PC-9 (cell line): ENCODE data around the gene LTA. TPM values are rescaled to one million over a fixed set of nuclear protein-coding genes. Genes with fewer than 3 reads are reported as not detected.
"Not testable (repeated sequence)": the region's sequence is repeated elsewhere in the genome, so short reads cannot be mapped to it uniquely, and the experiment has no call there.

Source experiments
- BruUV-seq: library from RNA; stranded (reverse); fragments of 400-500 nt; replicated peaks from 2 replicates; lab custom pipeline; 2021; lab: Mats Ljungman, UMichigan
- CTCF ChIA-PET: fragments of 300-600 bp; sonication (Branson Sonifier 250); formaldehyde crosslinking; loops from one replicate; lab custom pipeline; 2022; ENCODE audit warnings: antibody characterized with exemption; lab: Charles Lee
- POLR2A ChIA-PET: fragments of 300-600 bp; sonication (Branson Sonifier 250); formaldehyde crosslinking; loops from one replicate; lab custom pipeline; 2022; ENCODE audit warnings: antibody characterized with exemption; ENCODE audit not compliant: unreplicated experiment; lab: Charles Lee
- DNase-seq, 2 experiments: peaks; one replicate each; pipeline versions ENCODE4 v3.0.0 to v3.0.0-alpha.2; 2015 to 2022; ENCODE audit warnings: mixed read lengths in 1 of 2
- H2AFZ ChIP-seq: fragments of 200-600 bp; sonication (generic); 2 replicates; pipeline ENCODE4 v1.8.1; 2017; ENCODE audit warnings: antibody characterized with exemption
- H3F3A ChIP-seq: fragments of 200-600 bp; sonication (generic); 2 replicates; pipeline ENCODE4 v1.8.1; 2017; ENCODE audit warnings: antibody characterized with exemption, mild to moderate bottlenecking, low read depth; ENCODE audit not compliant: insufficient read depth
- H3K27ac ChIP-seq: fragments of 200-600 bp; sonication (generic); 2 replicates; pipeline ENCODE4 v1.6.1; 2016; ENCODE audit warnings: mixed run types
- H3K27me3 ChIP-seq: fragments of 200-600 bp; sonication (generic); 2 replicates; pipeline ENCODE4 v1.6.1; 2016; ENCODE audit warnings: low read depth, mixed run types; ENCODE audit not compliant: insufficient read depth
- H3K36me3 ChIP-seq: fragments of 200-600 bp; sonication (generic); 2 replicates; pipeline ENCODE4 v1.6.1; 2016; ENCODE audit warnings: low read depth, mixed run types
- H3K4me1 ChIP-seq: fragments of 200-600 bp; sonication (generic); replicated peaks from 2 replicates; pipeline ENCODE4 v1.6.1; 2016; ENCODE audit warnings: mixed run types; ENCODE audit not compliant: insufficient read depth
- H3K4me2 ChIP-seq: fragments of 200-600 bp; sonication (generic); 2 replicates; pipeline ENCODE4 v1.6.1; 2017; ENCODE audit warnings: mixed run types
- H3K4me3 ChIP-seq: fragments of 200-600 bp; sonication (generic); 2 replicates; pipeline ENCODE4 v1.6.1; 2016; ENCODE audit warnings: mixed run types
- H3K79me2 ChIP-seq: fragments of 200-600 bp; sonication (generic); 2 replicates; pipeline ENCODE4 v1.6.1; 2017; ENCODE audit warnings: low read depth, mixed run types
- H3K9me2 ChIP-seq: fragments of 200-600 bp; sonication (generic); 2 replicates; pipeline ENCODE4 v1.8.1; 2017; ENCODE audit warnings: mild to moderate bottlenecking; ENCODE audit not compliant: insufficient read depth
- H3K9me3 ChIP-seq: fragments of 200-600 bp; sonication (generic); 2 replicates; pipeline ENCODE4 v1.8.1; 2016; ENCODE audit warnings: low read depth; ENCODE audit not compliant: insufficient read depth
- H4K20me1 ChIP-seq: fragments of 200-600 bp; sonication (generic); 2 replicates; pipeline ENCODE4 v1.8.1; 2017; ENCODE audit not compliant: insufficient read depth
- EZH2 ChIP-seq: fragments of 200-600 bp; sonication (generic); IDR thresholded peaks from 2 replicates; pipeline ENCODE4 v1.8.0; 2017; ENCODE audit warnings: antibody characterized with exemption, low read depth
- intact Hi-C: fragments of 100-400 bp; cut with micrococcal nuclease; formaldehyde crosslinking; loops from one replicate; pipeline ENCODE4 v1.10.0; 2022; ENCODE audit not compliant: unreplicated experiment
- total RNA-seq: library from RNA; stranded (reverse); gene quantifications from 2 replicates; pipeline ENCODE4 v1.2.3, GENCODE V29; 2021
- TF ChIP-seq, protein P1 (sequence below): fragments of 200-600 bp; sonication (generic); conservative IDR thresholded peaks from 2 replicates; pipeline ENCODE4 v1.6.1; 2017; ENCODE audit warnings: mixed run types, antibody characterized with exemption, mild to moderate bottlenecking, moderate library complexity

LTA gene
- total RNA-seq, 1 experiment from 2014 or later = not detected

GRCh38 chr6:31587791-31588777 is 16.0 kb downstream of the LTA start:
- CTCF ChIA-PET = interaction anchor here (0.6 to 0.7 kb wide), 3 partner anchors 73 to 261 kb away, joined by 8 to 13 read pairs (median 8); partner anchors contain the start of gene C6orf47
- Histone ChIP-seq H2AFZ (no peak overlapping the region), H3K4me3 (no peak overlapping the region), H3K4me2 (no peak overlapping the region), H3K4me1 (no peaks in the 10 kb centered on the region), H3K36me3 (no peaks in the 10 kb centered on the region), H3F3A (no peaks in the 10 kb centered on the region), H3K79me2 (no peaks in the 10 kb centered on the region), H3K27ac (no peak overlapping the region), H3K9me2 (no peaks in the 10 kb centered on the region), H4K20me1 (no peaks in the 10 kb centered on the region), H3K27me3 (no peaks in the 10 kb centered on the region), H3K9me3 (no peaks in the 10 kb centered on the region)
- no peak for DNase-seq
- TF ChIP-seq, protein P1, sequence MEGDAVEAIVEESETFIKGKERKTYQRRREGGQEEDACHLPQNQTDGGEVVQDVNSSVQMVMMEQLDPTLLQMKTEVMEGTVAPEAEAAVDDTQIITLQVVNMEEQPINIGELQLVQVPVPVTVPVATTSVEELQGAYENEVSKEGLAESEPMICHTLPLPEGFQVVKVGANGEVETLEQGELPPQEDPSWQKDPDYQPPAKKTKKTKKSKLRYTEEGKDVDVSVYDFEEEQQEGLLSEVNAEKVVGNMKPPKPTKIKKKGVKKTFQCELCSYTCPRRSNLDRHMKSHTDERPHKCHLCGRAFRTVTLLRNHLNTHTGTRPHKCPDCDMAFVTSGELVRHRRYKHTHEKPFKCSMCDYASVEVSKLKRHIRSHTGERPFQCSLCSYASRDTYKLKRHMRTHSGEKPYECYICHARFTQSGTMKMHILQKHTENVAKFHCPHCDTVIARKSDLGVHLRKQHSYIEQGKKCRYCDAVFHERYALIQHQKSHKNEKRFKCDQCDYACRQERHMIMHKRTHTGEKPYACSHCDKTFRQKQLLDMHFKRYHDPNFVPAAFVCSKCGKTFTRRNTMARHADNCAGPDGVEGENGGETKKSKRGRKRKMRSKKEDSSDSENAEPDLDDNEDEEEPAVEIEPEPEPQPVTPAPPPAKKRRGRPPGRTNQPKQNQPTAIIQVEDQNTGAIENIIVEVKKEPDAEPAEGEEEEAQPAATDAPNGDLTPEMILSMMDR = no peak
- no peak for TF ChIP-seq EZH2
- POLR2A ChIA-PET = interaction anchor here (0.6 kb wide), 1 partner anchor 836 kb away, joined by 10 read pairs; no protein-coding TSS in a partner anchor
- no TSS peak for BruUV-seq
- intact Hi-C loops = no loop called here

GRCh38 chr6:31588871-31589650 is 17.0 kb downstream of the LTA start:
- H3K27me3 ChIP-seq = no peaks in the 10 kb centered on the region
- H3F3A ChIP-seq = no peaks in the 10 kb centered on the region
- no peak overlapping the region for H3K4me2 ChIP-seq
- TF ChIP-seq, protein P1 = no peak
- no peak for TF ChIP-seq EZH2
- intact Hi-C loops = no loop called here
- H3K4me1 ChIP-seq = no peaks in the 10 kb centered on the region
- H3K4me3 ChIP-seq = no peak overlapping the region
- BruUV-seq = no TSS peak
- no peaks in the 10 kb centered on the region for H3K9me3 ChIP-seq
- ChIA-PET CTCF (no interaction called here), POLR2A (interaction anchor here (0.6 kb wide), 1 partner anchor 837 kb away, joined by 10 read pairs; no protein-coding TSS in a partner anchor)
- no peaks in the 10 kb centered on the region for H4K20me1 ChIP-seq
- H3K79me2 ChIP-seq = no peaks in the 10 kb centered on the region
- no peaks in the 10 kb centered on the region for H3K36me3 ChIP-seq
- no peak overlapping the region for H2AFZ ChIP-seq
- no peak overlapping the region for H3K27ac ChIP-seq
- no peaks in the 10 kb centered on the region for H3K9me2 ChIP-seq
- DNase-seq = no peak

DNA sequence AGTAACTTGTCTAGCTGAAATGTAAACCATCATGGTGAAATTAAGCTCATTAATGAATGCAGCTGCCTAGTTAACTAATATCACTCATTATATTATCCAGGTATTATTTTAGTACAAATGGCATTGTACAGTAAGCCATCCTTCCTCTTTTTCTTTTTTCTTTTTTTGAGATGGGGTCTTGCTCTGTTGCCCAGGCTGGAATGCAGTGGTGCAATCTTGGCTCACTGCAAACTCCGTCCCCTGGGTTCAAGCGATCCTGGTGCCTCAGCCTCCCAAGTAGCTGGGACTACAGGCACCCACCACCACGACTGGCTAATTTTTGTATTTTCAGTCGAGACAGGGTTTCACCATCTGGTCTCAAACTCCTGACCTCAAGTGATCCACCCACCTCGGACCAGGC is 18.6 kb downstream of the LTA start:
- CTCF ChIA-PET, H3K27me3 ChIP-seq, H3K4me3 ChIP-seq, H4K20me1 ChIP-seq, H3K9me3 ChIP-seq, H3K9me2 ChIP-seq, H3K4me2 ChIP-seq, intact Hi-C loops, DNase-seq, H3K36me3 ChIP-seq, H2AFZ ChIP-seq, H3K79me2 ChIP-seq, H3F3A ChIP-seq, H3K27ac ChIP-seq, BruUV-seq, H3K4me1 ChIP-seq: not testable (repeated sequence)
- POLR2A ChIA-PET = interaction anchor here (0.7 kb wide), 1 partner anchor 16 kb away, joined by 6 read pairs; no protein-coding TSS in a partner anchor
